HK-2 (cell line): ENCODE measurements around the gene PAK1.
"Not testable (repeated sequence)": the region's sequence is repeated elsewhere in the genome, so short reads cannot be mapped to it uniquely, and the experiment has no call there.

Experiments used
- DNase-seq: peaks from one replicate; pipeline ENCODE4 v3.0.0-alpha.2; 2018; ENCODE audit not compliant: unreplicated experiment

The PAK1 gene

GRCh38 chr11:77402218-77402556 lies 71.7 kb downstream of the PAK1 start:
- no peak for DNase-seq

- no peak for DNase-seq
Observed at GRCh38 chr11:77401486-77402217, 72.2 kb downstream of the PAK1 start.

- no peak for DNase-seq
Observed at GRCh38 chr11:77400775-77401449, 73.0 kb downstream of the PAK1 start.

- DNase-seq = no peak
Observed at GRCh38 chr11:77400271-77400670, 73.6 kb downstream of the PAK1 start.

DNA sequence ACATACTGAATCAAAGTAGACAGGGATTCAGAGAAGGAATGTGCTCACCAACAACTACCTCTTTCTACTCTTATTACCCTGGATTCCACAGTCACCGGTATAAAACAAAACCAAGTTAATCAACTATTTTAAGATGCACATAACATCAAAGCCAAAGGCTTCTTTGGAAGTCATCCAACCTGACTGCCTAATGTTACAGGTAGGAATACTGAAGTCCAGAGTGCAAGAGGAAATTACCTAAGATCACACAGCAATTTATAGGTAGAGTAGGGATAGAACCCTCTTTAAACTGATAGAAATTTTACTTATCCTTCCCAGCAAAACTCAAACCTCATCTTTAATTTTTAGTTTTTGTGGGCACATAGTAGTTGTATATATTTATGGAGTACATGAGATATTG lies 76.3 kb downstream of the PAK1 start:
- no peak for DNase-seq

DNA sequence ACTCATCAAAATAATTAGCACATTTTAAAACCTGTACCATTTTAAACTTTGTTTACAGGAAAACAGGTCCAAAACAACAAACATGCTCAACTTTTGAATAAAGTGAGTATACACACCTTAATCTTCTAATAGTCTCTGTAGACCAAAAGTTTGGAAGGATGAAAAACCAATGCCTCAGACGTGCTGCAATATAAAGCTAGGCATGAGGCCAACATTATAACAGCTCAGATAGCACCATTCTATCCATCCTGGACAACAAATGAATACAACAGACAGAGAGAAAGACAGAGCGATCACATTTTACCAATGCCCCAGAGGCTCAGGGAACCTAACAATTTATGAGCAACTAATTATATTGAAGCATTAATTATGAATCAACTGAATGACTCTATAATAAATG lies 77.0 kb downstream of the PAK1 start:
- no peak for DNase-seq

GRCh38 chr11:77396305-77396704 lies 77.6 kb downstream of the PAK1 start:
- no peak for DNase-seq

- DNase-seq = no peak
Observed at GRCh38 chr11:77395460-77396173, 78.3 kb downstream of the PAK1 start.

DNA sequence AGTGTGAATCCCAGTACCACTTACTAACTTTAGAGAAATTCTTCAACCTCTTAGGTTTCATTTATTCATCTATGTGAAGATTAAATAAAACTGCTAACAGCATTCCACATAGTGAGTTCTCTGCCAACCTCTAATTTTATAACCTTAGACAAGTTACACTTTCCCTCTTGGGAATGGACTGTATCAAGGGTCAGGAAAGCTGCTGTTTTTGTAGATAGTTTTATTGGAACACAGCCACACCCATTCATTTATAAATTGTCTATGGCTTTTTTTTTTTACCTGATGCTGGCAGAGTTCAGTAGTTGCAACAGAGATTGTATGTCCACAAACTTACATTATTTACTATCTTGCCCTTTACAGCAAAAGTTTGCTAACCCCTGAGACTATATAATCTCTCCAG lies 81.1 kb downstream of the PAK1 start:
- no peak for DNase-seq

DNA sequence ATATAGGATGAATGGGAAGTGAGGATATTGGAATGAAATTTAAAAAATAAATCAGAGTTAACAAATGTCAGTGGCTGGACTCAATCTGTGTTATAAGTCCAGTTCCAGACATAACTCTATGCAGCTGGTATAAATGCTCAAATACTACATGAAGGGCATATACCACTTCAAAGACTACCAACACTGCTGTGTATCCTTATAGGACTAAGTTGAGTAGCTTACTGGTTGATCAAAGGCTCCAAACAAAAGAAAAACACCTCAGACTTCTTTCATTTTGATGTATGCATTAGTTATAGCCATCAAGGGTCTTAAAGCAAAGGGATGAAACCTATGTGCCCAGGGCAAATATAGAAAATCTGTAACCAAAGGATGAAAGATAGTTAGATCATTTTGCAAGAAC lies 86.2 kb downstream of the PAK1 start:
- no peak for DNase-seq

GRCh38 chr11:77386178-77386577 lies 87.7 kb downstream of the PAK1 start:
- DNase-seq = no peak

GRCh38 chr11:77385255-77385771 lies 88.6 kb downstream of the PAK1 start:
- not testable (repeated sequence) for DNase-seq

- no peak for DNase-seq
Observed at GRCh38 chr11:77384571-77384970, 89.3 kb downstream of the PAK1 start.

GRCh38 chr11:77383349-77383748 lies 90.5 kb downstream of the PAK1 start:
- DNase-seq = not testable (repeated sequence)

GRCh38 chr11:77381729-77382665 lies 91.9 kb downstream of the PAK1 start:
- no peak for DNase-seq

DNA sequence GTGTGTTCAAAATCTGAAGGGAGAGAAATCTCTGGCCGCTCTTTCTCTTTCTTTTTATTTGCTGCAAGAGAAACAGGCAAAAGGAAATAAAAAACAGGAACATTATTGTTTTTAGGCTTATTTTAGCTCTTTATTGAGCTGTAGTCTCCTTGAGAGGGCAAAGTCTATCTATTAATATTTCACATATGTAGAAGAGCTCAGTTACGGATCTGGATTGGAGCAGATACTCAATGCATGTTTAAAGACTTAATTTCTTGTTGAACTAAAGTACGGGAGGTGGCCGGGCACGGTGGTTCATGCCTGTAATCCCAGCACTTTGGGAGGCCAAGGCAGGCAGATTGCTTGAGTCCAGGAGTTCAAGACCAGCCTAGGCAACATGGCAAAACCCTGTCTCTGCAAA lies 94.0 kb downstream of the PAK1 start:
- no peak for DNase-seq

DNA sequence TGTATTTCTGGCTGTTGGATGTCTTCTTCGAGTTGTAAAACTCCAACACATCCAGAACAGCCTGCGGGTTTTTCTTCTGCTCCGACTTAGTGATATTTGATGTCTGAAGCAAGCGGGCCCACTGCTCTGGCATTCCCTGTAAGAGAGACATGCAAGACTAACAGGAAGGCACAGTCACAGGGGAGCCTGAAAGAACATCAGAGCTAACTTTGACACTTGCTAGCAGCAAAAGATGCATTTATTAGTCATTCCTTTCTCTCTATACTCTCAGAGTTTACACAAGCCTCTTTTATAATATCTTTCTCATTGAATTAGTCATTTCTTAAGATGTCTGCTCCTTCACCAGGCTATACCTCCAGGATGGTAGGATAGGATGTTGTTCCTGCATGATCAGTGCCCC lies 94.6 kb downstream of the PAK1 start:
- no peak for DNase-seq

GRCh38 chr11:77377734-77378133 lies 96.2 kb downstream of the PAK1 start:
- peak; percentile 8 for DNase-seq

- DNase-seq = no peak
Observed at GRCh38 chr11:77375107-77375506, 98.8 kb downstream of the PAK1 start.

DNA sequence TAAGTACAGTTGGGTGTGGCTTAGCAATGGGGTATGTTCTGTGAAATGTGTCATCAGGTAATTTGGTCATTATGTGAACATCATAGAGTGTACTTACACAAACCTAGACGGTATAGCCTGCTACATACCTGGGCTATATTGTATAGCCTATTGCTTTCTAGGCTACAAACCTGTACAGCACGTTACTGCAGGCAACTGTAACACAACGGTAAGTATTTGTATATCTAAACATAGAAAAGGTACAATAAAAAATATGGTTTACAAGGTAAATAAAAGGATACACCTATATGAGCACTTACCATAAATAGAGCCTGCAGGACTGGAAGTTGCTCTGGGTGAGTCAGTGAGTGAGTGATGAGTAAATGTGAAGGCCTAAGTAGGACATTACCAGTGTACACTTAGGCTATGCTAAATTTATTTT lies 99.3 kb downstream of the PAK1 start:
- no peak for DNase-seq

GRCh38 chr11:77374108-77374507 lies 99.8 kb downstream of the PAK1 start:
- no peak for DNase-seq

DNA sequence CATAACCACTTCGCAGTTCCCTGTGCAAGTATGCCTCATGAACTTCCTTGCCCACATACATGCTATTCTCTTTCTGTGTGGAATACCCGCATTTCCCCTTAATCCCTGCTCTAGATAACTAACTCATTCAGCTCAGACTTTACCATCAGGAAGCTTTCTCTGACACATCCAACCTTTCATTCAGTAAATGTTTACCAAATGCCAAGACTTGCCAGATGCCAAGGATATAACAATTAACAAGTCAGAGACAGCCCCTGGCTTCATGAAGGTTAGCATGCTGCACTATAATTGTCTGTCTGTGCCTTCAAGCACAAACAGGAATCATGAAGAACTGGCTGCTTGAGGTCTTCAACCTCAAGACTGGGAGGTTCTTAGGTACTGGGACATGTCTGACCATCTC lies 101.2 kb downstream of the PAK1 start:
- no peak for DNase-seq
